ENCODE data around the gene DESI2.
"Not testable (repeated sequence)": the region's sequence is repeated elsewhere in the genome, so short reads cannot be mapped to it uniquely, and the experiment has no call there.

DESI2 gene

DNA sequence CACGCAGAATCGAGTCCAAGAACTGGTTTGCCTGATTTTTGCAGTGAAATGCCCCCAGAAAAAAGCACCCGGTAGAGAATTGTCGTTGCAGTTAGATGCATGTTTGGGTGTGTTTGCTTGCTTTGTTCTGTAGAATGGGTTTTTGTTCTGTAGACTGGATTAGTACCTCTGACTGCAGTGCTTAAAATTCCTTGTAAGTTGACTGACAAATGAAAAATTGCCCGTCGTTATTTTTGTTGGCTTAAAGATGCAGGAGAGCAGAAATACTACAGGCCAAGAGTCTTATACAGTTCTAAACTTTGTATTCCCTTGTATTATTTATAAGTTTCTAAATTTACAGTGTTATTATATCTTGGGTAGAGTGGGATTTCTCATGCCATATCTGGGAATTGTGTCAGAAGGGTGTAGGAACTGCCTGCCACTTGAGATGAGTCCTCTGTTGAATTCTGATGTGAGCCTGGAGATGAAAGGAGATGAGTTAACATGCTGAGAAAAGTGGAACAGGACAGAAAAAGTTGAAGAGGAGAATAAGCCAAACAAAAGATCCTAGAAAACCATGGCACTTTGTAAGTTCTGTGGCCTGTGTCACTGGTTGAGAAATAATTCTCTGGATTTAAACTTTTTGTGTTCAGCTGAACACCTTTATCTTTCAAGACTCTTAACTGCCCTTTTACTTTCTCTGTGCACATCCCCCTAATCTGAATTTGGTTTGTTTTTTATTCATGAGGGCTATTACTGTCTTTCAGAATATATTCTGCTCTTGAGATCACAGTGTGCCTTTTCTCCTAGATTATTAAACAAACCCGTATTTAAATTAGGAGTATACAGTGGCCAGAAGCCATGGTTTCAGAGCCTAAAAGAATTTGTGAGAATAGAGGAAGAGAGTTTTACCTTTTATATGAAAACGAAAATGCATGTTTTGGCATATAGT lies 1.4 kb downstream of the DESI2 start:
- no peak for DNase-seq (ENCODE audit: low read depth in 2 of 2)

DNA sequence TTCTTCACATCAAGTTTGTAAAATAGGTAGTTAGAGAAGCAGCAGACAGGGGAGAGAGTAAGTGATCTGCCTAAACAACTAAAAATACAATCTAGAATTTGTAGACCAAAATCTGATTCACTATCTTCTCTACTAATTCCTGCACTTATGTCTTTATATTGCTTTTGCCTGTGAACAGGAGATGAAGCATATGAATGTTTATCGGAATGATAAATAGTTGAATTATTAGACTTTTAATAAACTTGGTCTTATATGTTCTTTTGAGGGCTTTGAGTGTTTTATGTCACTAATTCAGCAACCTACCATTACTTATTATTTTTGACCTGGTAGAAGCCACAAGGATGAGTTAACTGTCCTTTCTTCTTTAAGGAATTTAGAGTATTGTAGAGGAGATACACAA lies 2.3 kb downstream of the DESI2 start:
- no peak for DNase-seq (ENCODE audit: low read depth in 2 of 2)

DNA sequence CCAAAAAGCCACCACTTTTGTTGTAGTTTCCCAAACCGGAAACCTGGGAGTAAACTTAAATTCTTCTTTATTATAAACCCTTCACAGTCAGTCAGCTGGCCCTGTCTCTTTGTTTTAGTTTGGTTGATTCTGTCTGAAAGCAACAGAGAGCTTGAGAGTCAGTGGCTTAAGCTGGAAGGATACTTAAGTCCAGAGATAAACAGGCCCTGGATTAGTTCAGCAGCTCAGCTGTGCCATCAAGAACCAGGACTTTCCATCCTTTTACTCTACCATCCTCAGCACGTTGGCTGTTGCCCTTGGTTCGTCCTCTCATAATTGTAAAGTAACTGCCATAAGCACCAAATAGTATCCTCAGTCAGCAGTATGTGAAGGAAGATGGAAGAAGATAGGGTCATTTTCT lies 4.5 kb downstream of the DESI2 start:
- DNase-seq (ENCODE audit: low read depth in 2 of 2): no peak

DNA sequence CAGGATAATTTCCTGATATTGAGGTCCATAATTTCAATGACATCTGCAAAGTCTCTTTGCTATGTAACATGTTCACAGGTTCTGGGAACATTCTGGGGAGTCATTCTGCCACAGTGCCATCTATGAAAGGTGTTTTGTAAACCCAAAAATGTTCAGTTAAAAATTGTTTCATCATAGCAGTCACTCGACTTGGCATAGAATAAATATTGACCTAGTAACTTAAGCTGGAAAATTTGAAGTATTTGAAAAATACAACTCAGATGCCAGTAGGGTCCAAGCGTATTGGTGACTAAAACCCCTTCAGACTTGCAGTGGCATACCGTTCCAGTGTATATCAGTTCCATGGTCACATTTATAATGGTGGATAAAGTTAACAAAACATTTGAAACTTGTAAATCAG lies 6.8 kb downstream of the DESI2 start:
- DNase-seq (ENCODE audit: low read depth in 2 of 2): no peak

DNA sequence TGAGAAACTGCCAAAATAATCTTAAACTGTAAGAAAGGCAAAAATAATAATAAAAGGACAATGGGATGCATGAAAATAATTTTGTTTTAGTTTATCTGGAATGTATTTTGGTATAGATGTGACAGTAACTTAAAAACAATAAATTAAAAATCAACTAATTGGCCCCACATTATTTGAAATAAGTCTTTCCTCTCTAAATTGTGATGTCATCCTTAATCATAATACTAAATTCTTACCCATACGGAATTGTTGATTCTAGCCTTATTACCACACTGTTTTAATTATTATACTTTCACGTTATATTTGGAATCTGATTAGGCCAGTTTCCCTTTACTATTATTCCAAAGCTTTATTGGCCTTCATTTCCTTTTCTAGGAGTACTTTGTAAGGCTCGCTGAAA lies 7.7 kb downstream of the DESI2 start:
- DNase-seq (ENCODE audit: low read depth in 2 of 2): no peak

DNA sequence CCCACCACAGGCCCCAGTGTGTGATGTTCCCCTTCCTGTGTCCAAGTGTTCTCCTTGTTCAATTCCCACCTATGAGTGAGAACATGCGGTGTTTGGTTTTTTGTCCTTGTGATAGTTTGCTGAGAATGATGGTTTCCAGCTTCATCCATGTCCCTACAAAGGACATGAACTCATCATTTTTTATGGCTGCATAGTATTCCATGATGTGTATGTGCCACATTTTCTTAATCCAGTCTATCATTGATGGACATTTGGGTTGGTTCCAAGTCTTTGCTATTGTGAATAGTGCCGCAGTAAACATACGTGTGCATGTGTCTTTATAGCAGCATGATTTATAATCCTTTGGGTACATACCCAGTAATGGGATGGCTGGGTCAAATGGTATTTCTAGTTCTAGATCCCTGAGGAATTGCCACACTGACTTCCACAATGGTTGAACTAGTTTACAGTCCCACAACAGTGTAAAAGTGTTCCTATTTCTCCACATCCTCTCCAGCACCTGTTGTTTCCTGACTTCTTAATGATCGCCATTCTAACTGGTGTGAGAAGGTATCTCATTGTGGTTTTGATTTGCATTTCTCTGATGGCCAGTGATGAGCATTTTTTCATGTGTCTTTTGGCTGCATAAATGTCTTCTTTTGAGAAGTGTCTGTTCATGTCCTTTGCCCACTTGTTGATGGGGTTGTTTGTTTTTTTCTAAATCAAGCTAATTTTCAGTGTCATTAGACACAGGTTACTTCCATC lies 8.8 kb downstream of the DESI2 start:
- not testable (repeated sequence) for DNase-seq (ENCODE audit: low read depth in 2 of 2)

DNA sequence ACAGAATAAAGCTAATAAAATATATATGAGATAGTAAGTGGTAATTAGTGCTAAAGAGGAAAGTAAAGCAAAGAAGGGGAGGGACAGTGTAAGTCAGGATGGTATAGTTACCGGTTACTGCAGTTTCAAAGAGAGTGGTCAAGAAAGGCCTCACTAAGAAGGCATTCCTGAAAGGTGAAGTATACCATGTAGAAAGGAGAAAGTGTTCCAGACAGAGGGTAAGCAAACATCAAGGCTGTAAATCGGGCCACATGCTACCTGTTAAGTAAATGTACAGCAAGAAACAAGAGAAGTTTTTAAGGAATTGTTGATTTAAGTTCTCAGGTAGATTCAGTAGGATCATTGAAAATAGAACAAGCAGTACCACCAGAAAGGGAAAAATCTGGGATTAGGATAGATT lies 9.7 kb downstream of the DESI2 start:
- no peak for DNase-seq (ENCODE audit: low read depth in 2 of 2)

DNA sequence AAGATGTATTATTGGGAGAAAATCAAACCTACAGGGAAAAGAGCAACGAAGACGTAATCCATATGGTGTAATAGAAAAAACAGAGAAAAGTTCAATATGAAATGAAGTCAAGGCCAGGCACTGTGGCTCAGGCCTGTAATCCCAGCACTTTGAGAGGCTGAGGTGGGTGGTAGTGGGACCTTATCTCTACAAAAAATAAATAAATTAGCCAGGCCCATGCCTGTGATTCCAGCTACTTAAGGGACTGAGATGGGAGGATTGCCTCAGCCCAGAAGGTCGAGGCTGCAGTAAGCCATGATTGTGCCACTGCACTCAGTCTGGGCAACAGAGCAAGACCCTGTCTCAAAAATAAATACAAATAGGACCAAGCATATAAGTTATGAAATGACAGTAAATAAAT lies 11.4 kb downstream of the DESI2 start:
- DNase-seq (ENCODE audit: low read depth in 2 of 2): no peak

DNA sequence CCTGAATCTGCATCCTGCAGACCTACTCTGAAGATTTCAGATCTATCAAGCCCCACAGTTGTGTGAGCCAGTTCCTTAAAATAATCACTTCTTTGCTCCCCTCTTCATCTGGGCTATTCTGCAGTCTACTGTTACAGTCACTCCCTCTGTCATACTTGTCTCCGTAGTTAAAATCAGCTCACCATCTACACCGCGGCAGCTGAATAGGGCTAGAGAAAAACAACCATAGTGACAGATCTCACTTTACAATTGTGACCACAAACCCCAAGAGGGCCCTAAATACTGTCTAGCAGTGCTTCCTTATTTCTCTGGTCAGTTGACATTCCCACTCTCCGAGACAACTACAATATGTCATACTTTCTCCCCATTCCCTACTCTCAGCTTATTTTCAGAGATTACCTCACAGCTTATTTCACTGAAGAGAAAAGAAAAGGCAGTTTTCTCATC lies 12.9 kb downstream of the DESI2 start:
- DNase-seq (ENCODE audit: low read depth in 2 of 2): no peak

DNA sequence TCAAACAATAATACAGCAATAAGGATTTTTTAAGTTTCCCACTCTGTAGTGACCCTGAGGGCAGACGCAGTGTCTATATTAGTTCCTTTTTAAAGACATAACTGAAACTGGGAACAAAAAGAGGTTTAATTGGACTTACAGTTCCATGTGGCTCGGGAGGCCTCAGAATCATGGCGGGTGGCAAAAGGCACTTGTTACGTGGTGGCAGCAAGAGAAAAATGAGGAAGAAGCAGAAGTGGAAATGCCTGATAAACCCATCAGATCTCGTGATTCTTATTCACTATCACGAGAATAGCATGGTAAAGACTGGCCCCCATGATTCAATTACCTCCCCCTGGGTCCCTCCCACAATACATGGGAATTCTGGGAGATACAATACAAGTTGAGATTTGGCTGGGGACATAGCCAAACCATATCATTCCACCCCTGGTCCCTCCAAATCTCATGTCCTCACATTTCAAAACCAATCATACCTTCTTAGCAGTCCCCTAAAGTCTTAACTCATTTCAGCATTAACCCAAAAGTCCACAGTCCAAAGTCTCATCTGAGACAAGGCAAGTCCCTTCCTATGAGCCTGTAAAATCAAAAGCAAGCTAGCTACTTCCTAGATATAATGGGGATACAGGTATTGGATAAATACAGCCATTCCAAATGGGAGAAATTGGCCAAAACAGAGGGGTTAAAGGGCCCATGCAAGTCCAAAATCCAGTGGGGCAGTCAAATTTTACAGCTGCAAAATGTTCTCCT lies 13.9 kb downstream of the DESI2 start:
- DNase-seq (ENCODE audit: low read depth in 2 of 2): not testable (repeated sequence)

DNA sequence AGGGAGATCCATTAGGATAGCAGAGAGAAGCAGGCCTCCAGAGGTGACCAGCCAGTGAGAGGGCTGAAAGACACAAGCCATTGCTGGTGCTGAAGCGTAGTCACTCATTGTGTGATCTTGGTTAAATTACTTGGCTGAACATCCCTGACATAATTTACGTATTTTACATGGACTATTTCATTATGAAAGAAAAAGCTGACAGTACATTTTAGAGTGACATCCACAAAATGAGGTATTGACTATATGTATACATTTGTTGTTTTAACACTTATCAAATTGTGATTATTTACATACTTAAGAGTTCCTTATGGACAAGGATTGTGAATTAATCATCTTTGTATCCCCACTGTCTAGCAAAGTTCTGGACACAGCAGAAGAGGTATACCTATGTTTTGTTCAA lies 14.9 kb downstream of the DESI2 start:
- no peak for DNase-seq (ENCODE audit: low read depth in 2 of 2)

DNA sequence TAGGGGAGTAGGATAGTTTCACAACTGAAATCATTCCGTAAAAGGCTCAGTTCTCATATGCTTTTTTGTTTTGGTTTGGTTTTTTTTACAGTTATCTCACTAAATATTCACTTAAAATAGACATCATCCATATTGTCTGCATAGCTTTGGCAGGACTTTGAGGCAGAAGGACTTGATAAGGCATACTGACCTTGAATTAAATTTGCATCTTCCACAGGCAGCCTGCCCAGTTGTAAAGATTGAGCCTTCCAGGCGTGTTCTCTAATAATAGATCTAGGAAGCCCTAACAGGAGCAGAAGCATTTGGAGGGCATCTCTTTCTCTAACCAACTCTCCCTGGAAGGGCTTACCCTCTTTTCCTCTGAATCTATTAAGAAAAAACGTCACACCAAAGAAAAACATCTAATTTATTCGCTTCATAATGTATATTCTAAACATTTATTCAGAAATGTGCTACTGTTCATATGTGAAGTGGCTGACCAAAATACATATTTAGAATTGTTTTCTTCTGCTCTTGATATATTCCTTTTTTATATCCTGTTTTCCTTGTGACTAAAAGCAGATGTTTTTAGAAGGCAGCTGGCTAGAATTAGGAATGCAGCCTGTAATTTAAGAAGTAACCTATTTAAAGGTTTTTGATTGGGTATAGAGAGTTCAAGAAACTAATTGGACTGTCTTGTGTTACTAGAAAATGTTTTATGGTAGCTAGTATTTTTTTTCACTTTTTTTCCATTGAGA lies 20.2 kb downstream of the DESI2 start:
- no peak for DNase-seq (ENCODE audit: low read depth in 2 of 2)

DNA sequence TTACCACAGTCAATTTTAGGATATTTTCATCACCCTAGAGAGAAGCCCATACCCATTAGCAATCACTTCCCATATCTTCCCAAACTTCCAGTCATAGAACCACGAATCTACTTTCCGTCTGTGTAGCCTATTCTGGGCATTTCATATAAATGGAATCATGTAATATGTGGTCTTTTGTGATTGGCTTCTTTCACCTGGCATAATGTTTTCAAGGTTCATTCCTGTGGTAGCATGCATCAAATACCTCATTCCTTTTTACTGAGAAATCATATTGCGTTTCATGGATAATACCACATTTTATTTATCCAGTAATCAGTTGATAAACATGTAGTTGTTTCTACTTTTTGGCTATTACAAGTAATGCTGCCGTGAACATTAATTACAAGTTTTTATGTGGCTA lies 21.5 kb downstream of the DESI2 start:
- DNase-seq (ENCODE audit: low read depth in 2 of 2): no peak

DNA sequence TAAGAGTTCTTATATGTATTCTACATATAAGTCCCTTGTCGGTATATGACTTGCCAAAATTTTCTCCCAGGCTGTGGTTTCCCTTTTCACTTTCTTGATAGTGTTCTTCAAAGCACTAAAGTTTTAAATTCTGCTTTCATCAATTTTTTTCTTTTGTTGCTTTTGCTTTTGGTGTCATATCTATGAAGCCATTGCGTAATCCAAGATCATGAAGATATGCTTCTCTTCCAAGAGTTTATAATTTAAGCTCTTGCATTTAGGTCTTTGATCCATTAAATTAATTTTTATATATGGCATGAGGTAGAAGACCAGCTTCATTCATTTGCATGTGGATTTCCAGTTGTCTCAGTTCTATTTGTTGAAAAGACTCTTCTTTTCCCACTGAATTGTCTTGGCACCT lies 22.2 kb downstream of the DESI2 start:
- no peak for DNase-seq (ENCODE audit: low read depth in 2 of 2)

DNA sequence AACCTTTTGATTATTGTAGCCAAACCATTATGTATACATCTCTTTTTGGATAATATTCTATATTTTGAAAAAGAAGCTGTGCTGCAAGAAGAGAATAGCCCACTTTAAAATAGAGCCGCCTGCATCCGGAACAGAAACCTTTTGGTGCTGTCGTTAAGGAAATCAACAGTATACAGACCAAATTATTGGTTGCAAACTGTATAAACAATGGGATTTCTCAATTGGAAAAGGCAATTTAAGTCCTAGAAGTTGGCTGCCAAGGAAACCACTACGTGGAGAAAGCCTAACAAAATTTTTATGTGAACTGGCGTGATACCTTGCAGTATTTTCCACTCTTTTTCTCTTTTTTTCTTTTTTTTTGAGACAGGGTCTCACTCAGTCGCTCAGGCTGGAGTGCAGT lies 25.8 kb downstream of the DESI2 start:
- DNase-seq (ENCODE audit: low read depth in 2 of 2): no peak

DNA sequence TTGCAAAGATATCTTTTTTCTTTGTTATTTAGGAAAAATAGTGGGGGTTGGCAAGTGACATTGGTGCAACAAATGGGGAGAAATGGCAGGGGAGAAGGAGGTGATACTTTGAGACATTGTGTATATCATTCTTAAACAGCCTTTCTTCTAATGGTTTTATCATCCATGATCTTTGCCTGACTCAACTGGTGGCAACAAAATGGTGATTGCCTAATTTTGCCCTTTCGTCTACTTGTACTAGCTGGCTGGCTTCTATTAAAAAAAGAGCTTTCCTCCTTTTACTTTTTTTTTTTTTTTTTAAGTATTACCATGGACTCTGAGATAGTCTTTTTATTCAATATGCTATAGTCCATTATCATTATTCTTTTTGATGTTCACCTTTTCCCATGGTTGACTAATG lies 27.7 kb downstream of the DESI2 start:
- no peak for DNase-seq (ENCODE audit: low read depth in 2 of 2)

DNA sequence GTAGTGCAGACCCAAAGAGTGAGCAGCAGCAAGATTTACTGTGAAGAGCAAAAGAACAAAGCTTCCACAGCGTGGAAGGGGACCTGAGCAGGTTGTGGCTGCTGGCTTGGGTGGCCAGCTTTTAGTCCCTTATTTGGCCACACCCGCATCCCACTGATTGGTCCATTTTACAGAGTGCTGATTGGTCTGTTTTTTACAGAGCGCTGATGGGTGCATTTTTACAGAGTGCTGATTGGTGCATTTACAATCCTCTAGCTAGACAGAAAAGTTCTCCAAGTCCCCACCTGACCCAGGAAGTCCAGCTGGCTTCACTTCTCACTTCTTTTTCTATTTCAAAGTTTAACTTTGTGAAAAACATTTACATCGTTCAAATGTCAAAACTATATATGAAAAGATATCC lies 29.2 kb downstream of the DESI2 start:
- DNase-seq (ENCODE audit: low read depth in 2 of 2): not testable (repeated sequence)

DNA sequence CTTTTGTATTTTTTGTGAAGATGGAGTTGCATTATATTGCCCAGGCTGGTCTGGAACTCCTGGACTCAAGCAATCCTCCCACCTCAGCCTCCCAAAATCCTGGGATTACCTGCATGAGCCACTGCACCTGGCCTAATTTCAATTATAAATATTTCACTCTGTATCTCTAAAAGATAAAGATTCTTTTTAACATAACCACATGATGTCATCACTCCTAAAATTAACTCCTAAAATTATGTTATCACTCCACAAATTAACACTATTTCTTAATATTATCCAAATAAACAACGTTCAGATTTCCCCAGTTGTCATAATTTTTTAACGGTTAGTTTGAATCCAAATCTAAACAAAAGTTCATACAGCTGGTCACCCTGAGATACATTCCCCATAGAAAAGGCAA lies 43.0 kb downstream of the DESI2 start:
- DNase-seq (ENCODE audit: low read depth in 2 of 2): no peak

DNA sequence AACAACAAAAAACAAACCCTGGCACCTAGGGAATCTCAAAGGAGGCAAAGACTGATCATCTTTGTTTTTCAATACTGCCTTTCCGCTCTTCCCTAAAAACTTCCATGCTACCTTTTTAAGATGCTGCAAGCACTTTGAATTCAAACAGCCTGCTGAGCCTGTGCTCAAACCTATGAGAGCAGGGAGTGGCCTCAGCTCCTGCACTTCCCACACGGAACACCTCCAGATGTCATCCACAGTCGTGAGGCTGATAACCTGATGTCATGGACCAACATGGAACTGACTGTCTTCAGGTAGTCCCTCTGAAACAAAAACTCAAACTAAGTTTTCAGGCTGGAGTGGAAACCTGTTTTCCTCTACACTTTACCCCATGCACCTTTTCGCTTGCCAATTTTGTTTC lies 46.8 kb downstream of the DESI2 start:
- DNase-seq (ENCODE audit: low read depth in 2 of 2): no peak

DNA sequence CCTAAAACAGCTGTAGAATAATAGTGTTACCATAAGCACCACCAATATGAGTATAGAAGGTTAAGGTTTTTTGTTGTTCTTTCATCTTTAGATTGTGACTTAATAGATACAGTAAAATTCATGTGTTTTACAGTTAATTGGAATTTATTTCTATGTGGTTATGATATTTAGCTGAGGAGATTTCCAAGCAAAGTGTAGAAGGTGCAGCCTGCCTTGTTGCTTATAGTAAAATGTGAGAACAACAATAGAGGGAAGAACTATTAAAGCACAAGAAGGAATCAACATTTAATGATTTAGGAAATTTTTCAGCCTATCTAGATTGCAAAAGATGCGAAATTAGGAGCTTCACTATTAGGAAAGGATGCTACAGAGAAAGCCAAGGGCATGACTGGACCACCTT lies 47.9 kb downstream of the DESI2 start:
- DNase-seq (ENCODE audit: low read depth in 2 of 2): no peak

DNA sequence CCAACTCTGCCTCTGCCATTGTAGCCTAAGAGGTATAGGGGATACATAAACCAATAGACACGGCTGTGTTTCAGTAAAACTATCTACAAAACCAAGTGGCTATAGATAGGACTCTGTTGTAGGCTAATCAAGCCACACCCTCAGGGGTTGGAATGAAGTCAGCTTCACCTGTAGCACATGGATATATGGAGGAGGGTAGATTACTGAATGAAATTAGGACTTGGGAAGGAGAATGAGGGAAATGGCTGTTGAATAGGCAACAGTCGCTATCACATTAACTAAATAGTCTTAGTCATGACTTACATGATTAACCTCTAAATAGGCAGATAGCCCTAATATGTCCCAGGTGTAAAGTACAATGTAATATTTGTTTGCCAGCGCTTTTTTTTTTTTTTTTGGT lies 49.7 kb downstream of the DESI2 start:
- DNase-seq (ENCODE audit: low read depth in 2 of 2): no peak

DNA sequence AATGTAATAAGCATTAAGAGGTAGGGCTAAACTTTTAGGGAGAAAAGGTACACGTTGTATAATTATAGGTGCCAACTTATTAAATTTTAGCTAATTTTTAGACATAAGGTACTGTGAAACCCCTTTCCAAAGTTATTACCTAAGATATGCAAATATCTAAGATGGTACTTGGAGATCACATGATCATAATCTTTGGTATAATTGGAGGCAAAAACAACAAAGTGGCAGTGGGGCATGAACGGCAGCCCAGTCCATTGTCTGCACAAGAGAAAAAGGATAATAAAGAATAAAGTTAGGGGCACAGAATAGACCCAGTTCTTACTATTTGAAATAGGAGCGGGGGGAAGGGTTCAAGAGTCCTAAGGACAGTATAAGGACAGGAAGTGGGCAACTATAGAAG lies 51.2 kb downstream of the DESI2 start:
- no peak for DNase-seq (ENCODE audit: low read depth in 2 of 2)
